ENCODE data around the gene HTATIP2.
"Not testable (repeated sequence)": the region's sequence is repeated elsewhere in the genome, so short reads cannot be mapped to it uniquely, and the experiment has no call there.

The HTATIP2 gene

DNA sequence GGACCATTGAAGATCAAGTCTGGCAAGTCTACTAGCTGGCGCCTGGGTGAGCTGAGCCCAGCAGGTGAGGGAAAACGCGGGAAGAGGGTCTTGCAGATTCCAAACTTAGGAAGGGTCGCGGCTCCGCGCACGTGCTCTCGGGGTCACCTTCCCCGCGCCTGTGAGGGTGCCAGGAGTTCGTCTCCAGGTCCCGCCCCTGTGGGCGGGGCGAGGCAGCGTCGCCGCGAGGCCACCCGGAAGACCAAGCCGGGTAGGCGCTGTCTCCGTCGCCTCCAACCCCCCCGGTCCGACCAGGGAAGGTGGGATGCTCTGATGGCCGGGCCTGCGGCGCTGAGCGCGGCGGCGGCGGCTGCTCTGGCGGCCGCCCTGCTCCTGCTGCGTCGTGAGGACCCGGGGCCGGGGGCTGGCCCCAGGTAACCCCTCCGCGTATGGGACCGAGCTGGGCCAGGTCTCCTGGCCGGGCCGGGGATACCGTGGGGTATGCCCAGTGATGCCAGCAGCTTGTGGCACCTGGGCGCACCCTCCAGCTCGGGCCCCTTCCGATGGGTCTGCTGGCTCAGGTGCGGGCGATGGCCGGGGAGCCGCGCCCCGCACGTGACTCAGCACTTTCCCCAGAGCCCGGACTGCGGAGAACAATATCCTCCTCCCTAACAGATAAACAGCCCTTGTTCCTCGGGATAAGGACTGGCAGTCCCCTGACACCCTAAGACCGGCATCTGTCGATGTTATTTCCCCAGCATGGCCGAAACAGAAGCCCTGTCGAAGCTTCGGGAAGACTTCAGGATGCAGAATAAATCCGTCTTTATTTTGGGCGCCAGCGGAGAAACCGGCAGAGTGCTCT, at the start of gene HTATIP2:
Gene HTATIP2, plus strand, starts transcription at position 215 of the 841 bp plus-strand sequence. Its CDS starts 524 bp downstream, at position 739.
- DNase-seq = peak; percentile 74

DNA sequence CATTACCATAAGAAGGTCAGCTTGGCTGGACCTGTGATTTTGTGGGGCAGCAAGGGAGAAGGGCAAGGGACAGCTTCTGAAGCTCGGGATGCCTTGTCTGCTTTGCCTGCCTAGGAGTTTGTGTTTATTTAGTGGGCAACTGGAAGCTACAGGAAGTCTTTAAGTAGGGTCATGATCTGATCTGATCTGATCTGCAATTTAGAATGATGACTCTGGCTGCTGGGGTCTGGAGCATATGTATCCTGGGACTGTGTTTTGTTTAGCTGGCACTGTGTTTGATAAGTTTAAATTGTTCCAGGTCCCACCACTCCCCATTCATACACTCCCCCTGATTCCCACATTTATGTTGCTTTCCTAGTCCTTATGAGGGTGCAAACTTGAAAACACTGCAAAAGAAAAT, 47.7 kb upstream of the HTATIP2 start:
- DNase-seq = no peak

DNA sequence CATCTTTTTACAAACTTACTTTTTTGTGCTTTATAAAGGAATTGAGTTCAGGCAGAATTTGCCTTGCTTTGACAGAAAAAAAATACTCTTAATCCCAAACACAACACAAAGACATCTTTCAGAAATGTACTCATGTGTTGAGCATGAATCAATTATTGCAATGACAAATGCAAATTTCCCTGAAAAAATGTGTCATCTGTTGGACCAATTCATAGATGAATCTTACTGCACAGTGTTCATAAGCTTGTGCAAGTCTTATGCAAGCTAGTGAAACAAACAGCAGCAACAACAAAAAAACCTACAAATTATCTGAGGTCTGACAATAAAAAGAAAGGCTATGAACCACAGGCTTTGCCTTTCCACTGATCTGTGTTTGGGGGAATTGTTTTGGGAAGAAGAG, 42.3 kb upstream of the HTATIP2 start:
- no peak for DNase-seq

DNA sequence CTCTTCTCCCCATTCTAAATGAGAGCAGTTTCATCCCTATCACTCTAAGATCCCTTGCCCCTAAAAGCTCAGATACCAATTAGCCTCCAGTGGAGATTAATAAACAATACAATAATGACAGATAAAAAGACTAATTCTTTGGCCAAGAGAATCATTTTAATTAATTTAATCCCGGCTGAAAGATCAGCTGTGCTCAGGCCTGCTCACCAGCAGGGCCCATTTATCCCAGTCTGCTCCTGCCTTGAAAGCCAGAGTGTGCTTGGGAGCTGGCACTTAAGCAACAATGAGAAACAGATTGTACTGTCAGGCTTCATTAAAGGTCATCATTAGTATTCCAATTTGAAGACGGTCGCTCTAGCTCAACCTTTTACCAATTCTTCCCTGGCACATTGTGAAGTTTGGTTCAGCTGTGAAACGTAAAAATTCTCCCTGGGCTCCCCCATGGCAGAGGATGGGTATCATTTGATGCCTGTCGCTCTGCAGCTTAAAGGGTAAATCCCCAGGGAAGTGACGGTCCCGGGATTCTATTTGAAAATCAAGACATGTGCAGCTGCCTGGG, 36.1 kb upstream of the HTATIP2 start:
- DNase-seq = no peak

DNA sequence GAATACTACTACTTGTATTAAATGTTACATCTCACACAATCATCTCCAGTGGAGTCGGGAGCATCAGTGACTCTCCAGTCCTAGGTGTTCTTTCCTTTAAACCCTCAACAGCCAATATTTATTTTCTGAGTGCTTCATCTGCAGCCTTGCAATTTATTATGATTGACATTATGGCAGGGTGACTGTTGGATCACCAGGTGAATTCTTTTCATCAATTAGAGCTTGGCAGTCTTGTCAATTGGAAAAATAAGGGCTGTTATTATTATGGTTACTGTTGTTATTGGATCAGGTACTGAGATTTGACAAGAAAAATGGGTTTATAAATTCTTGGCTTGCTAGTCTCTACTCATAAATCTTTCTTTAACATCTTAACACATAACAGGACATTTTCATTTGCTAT, 27.5 kb upstream of the HTATIP2 start:
- DNase-seq = no peak

DNA sequence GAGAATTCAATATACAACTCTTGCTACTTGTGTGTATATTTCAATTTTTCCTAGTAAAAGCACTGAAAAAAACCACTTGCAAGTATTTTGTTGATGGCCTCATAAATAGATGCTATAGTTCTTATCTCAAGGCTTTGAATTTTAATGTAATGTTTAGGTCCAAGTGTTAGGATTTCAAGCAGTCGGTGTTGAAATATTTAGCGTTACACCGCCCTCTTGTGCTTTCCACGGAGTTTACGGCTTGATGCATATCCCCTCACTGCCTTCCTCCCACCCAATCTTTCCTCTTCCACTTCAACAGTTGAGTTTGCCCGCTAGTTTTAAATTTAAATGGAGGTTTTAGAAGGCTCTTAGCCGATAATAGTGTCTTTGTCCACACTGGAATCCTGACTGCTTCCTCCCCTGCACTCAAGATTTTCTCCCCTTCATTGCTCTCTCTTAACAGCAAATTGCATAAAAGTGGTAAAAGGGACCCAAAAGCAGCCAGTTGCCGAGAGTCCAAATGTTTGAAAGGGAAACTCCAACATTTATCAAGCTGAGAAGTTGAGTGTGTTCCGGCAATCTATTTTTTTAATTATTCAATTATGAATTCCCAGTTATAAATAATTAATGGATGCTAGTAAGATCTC, 25.9 kb upstream of the HTATIP2 start:
- DNase-seq = peak; percentile 44

DNA sequence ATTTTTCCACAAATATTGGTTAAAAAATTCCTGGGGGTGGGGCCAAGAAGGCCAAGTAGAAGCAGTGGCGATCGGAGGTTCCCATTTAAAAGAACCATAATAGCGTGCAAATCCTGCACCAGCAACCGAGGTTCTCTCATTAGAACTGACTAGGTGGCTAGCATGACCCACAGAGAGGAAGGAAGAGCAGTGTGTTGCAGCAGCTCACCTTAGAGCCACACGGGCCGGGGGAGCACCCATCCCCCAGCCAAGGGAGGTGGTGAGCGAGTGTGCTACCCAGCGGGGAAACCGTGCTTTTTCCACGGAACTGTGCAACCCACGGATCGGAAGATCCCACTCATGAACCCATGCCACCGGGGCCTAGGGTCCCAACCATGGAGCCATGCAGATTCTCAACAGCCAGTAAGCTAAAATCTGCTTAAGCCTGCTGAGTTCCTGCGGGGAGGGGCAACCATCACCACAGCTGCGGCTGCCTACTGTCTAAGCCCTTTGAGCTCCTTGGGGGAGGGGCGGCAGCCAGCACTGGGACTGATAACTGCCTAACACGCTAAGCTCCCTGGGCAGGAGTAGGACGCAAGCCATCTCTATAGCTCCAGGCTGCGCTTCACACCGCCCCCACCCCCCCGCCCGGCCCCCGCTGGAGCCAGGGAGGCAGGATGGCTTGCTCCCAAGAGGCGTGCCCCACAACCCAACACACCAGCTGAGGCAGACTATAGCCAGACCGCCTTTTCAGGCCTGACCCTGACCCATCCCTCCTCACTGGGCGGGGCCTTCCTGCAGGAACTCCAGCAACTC, 21.0 kb upstream of the HTATIP2 start:
- DNase-seq = no peak

DNA sequence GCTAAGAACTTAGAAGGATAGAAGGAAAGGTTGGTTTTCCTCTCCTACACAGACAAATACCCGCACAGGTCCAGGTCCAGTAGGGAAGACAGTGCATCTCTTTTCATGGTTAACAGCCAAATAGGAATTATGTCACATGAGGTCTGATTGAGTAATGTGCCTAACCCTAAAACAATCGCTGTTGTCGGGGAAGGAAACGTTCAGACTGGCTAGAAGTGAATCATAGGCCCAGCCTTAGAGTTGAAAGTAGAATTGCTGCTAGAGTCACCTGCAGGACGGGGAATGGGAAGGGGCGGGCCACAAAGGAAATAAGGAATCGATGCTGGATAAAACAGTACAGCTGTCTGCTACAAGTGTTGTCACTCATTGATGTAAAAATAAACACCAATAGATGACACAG, 12.4 kb upstream of the HTATIP2 start:
- DNase-seq = no peak

DNA sequence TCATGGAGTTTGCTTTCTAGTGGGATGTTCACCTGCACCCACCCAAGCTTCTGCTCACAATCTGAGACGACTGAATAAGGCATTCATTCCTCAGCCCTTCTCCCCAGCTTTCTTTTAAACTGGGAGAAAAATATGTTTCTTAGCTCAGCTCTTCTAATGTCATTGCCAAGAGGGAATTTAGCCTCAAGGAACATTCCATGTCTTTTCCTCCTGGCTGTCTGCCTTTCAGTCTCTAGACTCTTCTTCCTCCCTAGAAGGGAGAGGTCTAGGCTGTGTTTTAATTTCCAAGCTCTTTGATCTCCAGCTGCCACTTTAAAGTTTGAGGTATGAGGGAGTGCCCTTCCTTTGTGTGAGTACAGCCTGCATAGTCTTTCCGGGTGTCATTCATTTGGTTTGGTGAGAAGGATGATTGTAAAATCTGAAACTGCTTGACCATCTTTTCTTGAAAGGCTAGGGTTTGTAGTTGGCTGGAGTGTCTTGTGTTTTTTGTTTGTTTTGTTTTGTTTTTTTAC, 11.7 kb upstream of the HTATIP2 start:
- no peak for DNase-seq

DNA sequence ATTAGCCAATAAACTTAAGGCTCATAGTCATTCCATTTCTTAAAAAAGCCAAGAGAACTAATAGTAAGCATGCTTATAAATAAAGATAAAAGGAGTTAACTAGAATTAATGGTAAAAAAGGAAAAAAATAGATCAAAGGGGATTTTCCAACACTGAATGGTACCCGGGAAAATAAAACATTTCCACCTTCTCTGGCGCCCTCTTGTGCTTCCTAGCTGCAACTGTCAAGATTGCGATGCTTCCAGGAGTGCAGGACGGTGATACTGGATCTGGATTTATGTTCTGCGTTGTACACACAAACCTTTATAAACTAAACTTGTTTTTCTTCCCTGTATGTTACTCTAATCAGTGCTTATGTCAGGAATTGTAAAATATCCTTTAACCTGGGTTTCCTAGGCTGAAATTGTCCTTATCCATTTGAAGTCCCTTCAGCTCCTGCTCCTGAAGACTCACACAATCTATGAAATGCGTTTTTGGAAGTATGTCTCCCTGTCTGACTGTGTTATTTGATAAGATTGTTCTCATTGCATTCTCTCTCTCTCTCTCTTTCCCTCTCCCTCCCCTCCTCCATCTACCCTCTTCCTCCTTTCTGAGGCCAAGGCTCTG, 9.6 kb upstream of the HTATIP2 start:
- peak; percentile 73 for DNase-seq

DNA sequence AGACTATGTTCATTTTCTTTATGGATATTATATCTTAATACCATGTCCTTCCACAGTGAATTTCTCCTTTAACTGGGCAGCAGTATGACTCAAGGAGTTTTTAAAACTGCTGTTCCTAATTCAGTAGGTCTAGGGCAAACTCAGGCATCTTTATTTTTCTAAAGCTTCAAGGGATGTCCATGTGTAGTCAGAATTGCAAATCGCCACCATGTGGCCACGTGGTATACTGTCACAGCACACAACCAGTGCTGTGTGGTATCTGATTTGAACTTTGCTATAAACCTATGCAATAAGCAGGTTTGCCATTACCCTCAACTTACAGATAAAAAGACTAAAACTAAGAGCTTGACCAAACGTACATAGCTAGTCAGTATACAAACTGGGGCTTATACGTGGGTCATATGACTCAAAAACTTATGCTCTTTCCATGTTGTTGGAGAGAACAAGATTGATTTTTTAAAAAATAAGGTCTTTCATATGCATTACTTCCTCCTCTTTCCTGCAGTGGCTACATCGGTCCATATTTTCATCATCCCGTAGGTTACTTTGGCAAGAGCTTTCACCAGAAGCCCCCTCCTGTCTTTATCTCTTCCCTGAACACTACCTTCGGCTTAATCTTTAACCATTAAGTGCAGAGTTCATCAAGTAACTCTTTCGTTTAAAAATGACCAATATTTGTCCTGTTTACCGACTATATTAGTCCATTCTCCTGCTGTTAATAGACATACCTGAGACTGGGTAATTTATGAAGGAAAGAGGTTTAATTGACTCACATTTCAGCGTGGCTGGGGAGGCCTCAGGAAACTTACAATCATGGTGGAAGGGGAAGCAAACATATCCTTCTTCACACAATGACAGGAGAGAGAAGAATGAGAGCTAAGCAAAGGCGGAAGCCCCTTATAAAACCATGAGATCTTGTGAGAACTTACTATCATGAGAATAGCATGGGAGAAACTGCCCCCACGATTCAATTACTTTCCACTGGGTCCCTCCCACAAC, 8.0 kb upstream of the HTATIP2 start:
- DNase-seq = peak; percentile 29

DNA sequence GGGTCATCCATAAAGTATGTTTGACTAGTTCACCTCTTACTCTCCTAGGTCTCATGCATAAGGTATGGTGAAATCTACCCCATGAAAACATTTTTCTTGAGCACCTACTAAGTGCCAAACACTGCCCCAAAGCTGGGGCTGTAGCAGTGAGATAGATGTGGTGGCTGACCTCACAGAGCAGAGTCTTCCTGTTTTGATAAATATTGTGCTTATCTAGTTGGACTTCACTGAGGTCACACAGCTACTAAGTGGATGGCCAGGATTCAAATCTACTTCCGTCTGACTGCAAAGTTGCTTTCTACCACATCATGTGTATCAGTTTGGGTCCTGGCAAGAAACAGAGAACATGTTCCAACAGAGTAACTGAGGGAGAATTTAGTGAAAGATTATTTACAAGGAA, 6.4 kb upstream of the HTATIP2 start:
- no peak for DNase-seq

DNA sequence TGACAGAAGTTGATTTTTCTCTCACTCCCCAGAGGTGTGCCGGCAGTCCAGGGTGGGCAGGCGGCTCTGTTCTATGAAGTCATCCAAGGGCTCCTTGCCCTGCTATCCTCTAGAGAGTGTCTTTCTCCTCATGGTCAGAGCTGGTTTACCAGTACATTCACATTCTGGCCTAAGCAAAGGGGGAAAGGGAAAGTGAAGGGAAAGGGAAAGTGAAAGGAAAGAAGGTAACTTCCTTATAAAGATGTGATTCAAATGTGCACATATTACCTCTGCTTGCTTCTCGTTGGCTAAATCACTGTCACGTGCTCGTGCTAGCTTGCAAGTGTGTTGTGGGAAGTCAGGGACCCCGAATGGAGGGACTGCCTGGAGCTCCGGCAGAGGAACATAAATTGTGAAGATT, 2.9 kb upstream of the HTATIP2 start:
- no peak for DNase-seq

DNA sequence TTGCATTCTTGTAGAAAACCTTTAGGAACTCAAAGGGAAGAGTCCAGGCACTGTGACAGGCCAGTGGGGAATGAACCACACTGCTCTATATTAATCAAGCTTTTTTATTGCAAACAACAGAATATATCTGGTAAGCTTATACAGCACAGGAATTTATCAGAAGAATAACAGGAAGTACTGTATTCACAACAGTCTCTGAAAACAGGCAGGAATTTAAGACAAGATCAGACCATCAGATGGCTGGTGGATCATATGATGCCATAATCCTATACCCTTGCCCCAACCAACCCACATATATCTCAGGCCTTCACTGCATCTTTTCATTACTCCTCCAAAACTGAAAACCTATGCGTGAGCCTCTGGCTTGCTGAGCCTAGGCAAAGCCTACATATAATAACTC, 1.0 kb upstream of the HTATIP2 start:
- DNase-seq = no peak

DNA sequence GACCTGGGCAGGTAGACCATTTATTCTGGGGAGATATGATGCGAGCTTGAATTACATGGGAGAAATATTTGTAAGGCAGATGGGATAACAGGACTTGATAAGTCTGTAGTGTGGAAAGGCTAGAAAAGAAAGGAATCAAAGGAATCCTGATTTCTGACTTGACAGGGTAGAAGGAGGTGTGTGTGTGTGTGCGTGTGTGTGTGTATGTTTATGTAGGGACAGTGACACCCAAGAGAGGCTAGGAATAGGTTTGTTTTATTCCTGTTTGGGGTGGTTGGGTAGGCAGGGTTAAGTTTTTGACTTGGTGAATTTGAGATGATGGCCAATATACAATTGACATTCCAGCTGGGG, 390 bp upstream of the HTATIP2 start:
- DNase-seq = no peak

DNA sequence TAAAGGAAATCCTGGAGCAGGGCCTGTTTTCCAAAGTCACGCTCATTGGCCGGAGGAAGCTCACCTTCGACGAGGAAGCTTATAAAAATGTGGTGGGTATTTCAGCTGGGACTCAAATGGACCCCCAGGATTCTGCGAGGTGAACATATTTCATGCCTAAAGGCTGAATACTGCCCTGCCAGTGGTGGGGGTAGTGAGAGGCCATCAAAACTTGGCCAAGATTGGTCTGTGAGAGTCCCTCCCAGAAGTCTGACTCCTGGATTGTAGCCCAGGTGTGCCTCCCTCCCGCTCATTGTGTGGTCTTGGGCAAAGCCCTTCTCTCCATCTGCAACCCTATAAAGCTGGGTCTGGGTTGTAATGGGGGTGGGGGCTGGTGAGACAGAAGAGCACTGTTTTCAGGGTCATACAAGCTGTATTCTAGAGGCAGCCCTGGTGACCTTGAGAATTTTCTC, 853 bp downstream of the HTATIP2 start:
- peak; percentile 89 for DNase-seq

DNA sequence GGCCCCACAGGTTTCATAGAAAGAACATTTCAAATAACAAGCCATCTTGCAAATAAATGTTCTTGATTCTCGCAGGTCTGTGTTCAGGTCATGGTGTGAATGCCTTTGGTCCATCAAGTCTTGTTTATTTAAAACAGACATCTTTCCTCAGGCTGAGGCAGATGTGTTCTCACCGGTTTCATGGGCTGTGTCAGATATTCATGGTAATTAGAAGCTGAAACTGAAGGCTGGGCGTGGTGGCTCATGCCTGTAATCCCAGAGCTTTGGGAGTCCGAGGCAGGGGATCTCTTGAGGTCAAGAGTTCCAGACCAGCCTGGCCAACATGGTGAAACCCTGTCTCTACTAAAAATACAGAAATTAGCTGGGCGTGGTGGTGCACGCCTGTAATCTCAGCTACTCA, 2.0 kb downstream of the HTATIP2 start:
- DNase-seq = not testable (repeated sequence)

DNA sequence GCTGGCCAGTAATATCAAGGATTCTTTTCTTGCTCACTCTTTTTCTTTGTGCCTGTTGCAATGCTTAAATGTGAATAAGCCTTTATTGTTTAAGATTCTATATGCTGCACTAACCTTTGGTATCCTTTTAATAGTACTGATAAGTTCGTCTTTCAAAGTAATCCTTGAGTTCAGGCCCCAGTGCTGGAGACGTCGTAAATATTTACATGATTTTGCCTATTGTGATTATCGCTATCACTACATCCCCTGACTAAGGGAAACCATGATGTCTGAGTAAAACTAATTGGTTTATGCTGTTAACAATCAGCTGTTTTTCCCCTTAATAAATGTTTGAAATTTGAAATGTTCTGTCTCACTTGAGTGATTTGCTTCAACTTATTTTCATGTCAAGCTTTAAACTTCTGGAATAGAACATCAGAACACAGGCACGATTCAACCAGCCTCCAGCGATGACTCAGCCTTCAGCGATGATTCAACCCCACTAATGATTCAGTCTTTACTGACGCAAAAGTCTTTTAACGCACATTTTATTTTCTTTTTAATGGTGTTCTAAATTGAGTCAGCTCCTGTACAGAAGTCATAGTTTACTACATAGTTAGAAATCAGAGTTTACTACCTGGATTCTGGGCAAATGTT, 3.9 kb downstream of the HTATIP2 start:
- DNase-seq = peak; percentile 17

DNA sequence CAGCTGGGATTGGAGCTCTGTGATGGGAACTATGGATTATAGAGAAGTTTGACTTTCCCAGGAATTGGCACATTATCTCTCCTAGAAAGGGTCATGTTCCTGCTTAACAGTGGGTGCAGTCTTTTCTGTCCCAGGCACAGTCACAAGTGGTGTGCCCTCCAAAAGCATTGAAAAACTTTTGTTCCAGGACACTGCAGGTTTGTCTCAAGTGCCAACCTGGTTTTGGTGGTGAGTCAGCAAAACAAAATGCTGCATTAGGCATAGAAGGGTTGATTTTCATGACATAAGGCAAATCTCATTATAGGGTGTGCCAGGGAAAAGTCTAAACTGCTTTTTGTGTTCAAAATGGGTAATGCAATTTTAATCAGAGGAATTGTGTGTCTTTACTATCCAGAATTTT, 4.9 kb downstream of the HTATIP2 start:
- DNase-seq = no peak

DNA sequence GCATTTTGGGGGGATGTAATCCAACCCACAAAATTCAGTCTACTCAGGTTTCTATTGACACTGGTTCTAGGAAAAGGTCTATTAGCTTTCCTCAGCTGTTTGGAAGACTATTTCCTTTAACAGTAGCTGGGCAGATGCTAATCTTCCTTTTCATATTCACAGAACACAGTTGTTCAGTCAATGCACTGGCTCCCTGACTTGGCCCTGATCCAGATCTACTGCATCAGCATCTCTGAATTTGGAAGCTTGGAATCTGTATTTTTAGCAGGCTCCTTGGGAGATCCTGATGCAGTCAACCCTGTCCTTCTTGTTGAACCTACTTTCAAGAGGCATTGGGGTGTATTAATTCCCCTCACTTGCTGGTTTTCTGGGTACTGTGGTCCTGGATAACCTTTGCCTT, 6.3 kb downstream of the HTATIP2 start:
- no peak for DNase-seq

DNA sequence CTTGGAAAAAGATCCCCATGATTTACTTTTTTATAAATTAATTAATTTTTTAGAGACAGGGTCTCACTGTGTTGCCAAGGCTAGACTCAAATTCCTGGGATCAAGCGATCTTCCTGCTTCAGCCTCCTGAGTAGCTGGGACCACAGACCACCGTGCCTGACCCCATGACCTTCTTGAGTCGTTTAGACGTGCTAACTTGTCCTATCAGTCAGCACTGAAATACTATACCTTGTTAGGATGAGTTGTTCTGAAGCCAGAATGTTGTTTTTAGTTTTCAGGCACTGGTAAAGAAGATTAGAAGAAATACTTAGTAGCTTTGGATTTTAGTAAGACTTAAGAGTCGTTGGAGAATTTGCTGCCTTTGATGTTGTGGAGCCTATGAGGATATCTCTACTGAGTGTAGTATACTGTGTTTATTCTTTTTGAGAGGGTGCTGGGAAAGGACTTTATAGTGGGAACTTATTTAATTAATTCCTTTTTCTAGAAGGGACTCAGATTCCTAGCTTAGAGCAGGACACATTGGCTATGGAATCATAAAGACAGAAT, 8.6 kb downstream of the HTATIP2 start:
- no peak for DNase-seq

Data from DMS79 treated with DMSO at 0.1 percent for 48 hours (cell line).